Measurements from ENCODE around the gene GATAD2B. TPM values are rescaled to one million over a fixed set of nuclear protein-coding genes. Genes with fewer than 3 reads are reported as not detected.
A peak's percentile ranks its signal among the peaks of the same experiment; 100 is the strongest.

Gene GATAD2B
- total RNA-seq, 4 donors from 2014 or later, result 9.7 to 16.6 (median 12.0) TPM

- TF ChIP-seq POLR2A (IDR thresholded peaks at IDR 0.05), result no peak
- peak in 2 of 6 experiments; percentile 5 to 11 for TF ChIP-seq CTCF (IDR thresholded peaks at IDR 0.05)
- Histone ChIP-seq H3K36me3 (peaks cover 0 to 6% (median 0%) of the 10 kb centered on the region in 3 donors), H3K9me3 (no peaks in the 10 kb centered on the region), H3K4me3 (peak overlapping the region; percentile 65 to 95 (median 84)), H3K27me3 (no peaks in the 10 kb centered on the region), H3K4me1 (peaks cover 26 to 53% (median 30%) of the 10 kb centered on the region in 3 donors), H3K27ac (peak overlapping the region; percentile 86 to 97 (median 91))
- intact Hi-C loops (cut with DNase I), result no loop called here
- no peak for DNase-seq
- 0 to 1% methylated on average over 12 to 49 of the region's 86 CpGs for WGBS, 2 donors
Measured at GRCh38 chr1:153922076-153922971, 448 bp downstream of the GATAD2B start.

- H3K27me3 ChIP-seq, result no peaks in the 10 kb centered on the region
- WGBS, 2 donors, result 0 to 3% methylated on average over 6 to 8 of the region's 10 CpGs
- peaks cover 0 to 11% (median 0%) of the 10 kb centered on the region in 3 donors for H3K36me3 ChIP-seq
- intact Hi-C loops (cut with DNase I), result no loop called here
- H3K4me3 ChIP-seq, result peak overlapping the region; percentile 65 to 95 (median 84)
- H3K4me1 ChIP-seq, result peaks cover 26 to 53% (median 30%) of the 10 kb centered on the region in 3 donors
- TF ChIP-seq CTCF (IDR thresholded peaks at IDR 0.05) (no peak), POLR2A (IDR thresholded peaks at IDR 0.05) (no peak)
- H3K27ac ChIP-seq, result peak overlapping the region; percentile 86 to 97 (median 91)
- no peak for DNase-seq
- H3K9me3 ChIP-seq, result no peaks in the 10 kb centered on the region
Measured at GRCh38 chr1:153921803-153922075, 1.0 kb downstream of the GATAD2B start.

- Histone ChIP-seq H3K9me3 (no peaks in the 10 kb centered on the region), H3K27me3 (no peaks in the 10 kb centered on the region), H3K27ac (peak overlapping the region; percentile 86 to 97 (median 91)), H3K36me3 (peaks cover 0 to 11% (median 0%) of the 10 kb centered on the region in 3 donors), H3K4me3 (peak overlapping the region; percentile 65 to 95 (median 84)), H3K4me1 (peaks cover 26 to 55% (median 30%) of the 10 kb centered on the region in 3 donors)
- no peak for DNase-seq
- TF ChIP-seq CTCF (IDR thresholded peaks at IDR 0.05) (no peak), POLR2A (IDR thresholded peaks at IDR 0.05) (no peak)
- intact Hi-C loops (cut with DNase I), result no loop called here
- 18% methylated on average over 3 of the region's 3 CpGs for WGBS, 2 donors
Measured at GRCh38 chr1:153921080-153921802, 1.5 kb downstream of the GATAD2B start.

- Histone ChIP-seq H3K9me3 (no peaks in the 10 kb centered on the region), H3K27ac (peak overlapping the region in 2 of 4 donors; percentile 39 to 97), H3K36me3 (peaks cover 0 to 15% (median 0%) of the 10 kb centered on the region in 3 donors), H3K4me3 (peak overlapping the region in 1 of 4 donors; percentile 76), H3K4me1 (peaks cover 26 to 62% (median 30%) of the 10 kb centered on the region in 3 donors), H3K27me3 (no peaks in the 10 kb centered on the region)
- intact Hi-C loops (cut with DNase I), result no loop called here
- DNase-seq, result no peak
- WGBS, 2 donors, result 40 to 44% methylated on average over 4 of the region's 4 CpGs
- TF ChIP-seq POLR2A (IDR thresholded peaks at IDR 0.05) (no peak), CTCF (IDR thresholded peaks at IDR 0.05) (peak in 2 of 6 experiments; percentile 9 to 12)
Measured at GRCh38 chr1:153919876-153920852, 2.6 kb downstream of the GATAD2B start.

Data from esophagus squamous epithelium (tissue), 5 donors.